Measurements from ENCODE around the gene STARD8.
"Not testable (repeated sequence)": the region's sequence is repeated elsewhere in the genome, so short reads cannot be mapped to it uniquely, and the experiment has no call there.

The STARD8 gene

DNA sequence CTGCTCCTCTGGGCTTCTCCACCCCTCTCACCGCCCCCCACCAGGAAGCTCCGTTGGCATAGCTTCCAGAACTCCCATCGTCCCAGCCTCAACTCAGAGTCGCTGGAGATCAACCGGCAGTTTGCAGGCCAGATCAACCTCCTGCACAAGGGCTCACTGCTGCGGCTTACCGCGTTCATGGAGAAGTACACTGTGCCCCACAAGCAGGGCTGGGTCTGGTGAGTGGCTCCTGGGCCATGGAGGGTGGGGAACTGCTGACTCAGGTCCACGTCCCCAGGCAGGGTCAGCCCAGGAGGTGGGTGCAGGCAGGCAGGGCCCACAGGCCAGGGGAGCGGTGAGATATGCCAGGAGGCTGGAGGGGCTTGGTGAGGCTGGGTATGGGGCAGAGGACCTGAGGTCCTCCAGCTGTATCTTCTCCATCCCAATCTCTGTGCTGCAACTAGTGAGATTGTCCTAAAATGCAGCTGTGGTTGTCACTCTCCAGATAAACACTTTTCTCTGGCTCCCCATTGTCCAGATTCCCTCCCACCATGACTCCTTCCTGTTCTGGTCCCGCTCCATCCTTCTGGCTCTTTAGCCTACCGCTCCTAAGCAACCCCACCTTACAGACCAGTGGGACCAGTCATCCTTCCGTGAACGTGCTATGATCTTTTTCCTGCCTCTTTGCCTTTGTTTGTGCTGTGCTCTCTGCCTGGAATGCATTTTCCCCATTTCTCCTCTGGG lies 71.9 kb downstream of the STARD8 start:
- no peak for DNase-seq

DNA sequence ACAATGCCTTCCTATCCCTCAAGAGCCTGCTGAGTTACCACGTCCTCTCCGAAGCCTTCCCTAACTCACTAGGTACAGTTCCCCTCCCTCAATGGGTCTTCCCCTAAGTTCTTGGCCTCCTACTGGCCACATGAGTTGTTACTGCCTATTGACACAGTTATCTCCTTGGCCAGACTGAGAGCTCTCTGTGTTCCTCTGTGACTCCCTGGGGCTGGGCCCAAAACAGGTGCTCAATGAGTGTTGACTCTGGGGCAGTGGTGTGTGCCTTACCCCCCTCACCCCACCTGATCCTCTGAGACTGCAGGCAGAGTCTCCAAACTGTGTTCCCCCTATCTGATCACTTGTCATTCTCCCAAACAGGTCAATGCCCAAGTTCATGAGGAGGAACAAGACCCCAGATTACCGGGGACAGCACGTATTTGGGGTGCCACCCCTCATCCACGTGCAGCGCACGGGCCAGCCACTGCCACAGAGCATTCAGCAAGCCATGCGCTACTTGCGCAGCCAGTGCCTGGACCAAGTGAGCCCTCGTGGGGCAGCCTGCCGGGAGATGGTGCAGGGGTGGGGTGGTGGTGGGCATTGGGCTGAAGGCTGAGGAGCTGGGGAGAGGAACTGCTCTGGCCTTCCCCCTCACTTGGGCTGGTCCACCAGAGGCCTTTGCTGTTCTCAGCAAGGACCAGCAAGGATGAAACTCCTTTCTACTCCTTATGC lies 72.6 kb downstream of the STARD8 start:
- no peak for DNase-seq

DNA sequence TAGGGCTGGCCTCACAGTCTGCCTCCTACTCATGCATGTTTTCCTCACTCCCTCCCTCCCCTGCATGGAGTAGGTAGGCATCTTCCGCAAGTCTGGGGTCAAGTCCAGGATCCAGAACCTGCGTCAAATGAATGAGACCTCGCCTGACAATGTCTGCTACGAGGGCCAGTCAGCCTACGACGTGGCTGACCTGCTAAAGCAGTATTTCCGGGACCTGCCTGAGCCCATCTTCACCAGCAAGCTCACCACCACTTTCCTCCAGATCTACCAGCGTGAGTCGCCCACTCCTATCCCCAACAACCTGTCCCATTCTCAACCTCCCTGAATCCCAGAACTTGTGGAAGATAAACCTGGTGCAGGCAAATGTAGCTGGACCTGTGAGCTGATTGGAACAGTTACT lies 73.4 kb downstream of the STARD8 start:
- no peak for DNase-seq

DNA sequence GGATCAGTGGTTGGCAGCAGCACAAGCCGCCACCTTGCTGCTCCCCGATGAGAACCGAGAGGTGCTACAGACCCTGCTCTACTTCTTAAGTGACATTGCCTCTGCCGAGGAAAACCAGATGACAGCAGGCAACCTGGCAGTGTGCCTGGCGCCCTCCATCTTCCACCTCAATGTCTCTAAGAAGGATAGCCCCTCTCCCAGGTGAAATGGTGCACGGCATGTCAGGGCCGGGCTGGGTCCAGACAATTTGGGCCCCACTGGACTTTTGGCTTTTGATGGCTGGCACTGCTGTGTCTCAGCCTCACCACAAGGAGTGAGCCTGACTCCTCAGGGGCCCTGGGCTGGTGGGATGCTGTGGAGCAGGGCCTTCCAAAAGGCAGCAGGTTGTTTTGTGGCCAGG lies 74.1 kb downstream of the STARD8 start:
- DNase-seq = no peak

DNA sequence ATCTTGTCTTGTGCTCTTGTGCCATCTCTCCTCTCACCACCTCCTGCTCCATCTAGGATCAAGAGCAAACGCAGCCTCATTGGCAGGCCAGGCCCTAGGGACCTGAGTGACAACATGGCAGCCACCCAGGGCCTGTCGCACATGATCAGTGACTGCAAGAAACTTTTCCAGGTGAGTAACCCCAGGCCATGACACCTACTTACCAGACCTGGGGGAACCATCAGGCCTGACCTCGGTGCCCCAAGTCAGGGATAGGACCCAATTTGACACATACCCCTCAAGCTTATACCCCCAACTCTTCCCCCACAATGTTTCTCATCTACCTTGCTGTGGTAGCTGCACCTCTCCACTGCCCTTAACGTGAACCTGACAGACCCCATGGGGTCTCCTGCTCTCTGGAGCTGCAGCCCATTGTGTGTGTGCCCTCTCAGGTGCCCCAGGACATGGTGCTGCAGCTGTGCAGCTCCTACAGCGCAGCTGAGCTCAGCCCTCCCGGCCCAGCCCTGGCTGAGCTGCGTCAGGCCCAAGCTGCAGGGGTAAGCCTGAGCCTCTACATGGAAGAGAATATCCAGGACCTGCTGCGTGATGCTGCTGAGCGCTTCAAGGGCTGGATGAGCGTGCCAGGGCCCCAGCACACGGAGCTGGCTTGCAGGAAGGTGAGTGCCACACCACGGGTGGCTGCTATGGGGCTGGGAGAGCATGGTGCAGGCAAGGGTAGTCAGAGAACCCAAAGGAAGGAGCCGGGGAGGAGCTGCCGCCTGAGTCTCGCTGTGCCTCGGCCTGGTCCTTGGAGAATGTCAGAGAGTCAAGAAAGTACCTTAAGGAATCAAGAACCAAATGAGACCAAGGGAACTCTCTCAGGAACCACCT lies 74.8 kb downstream of the STARD8 start:
- DNase-seq = no peak

DNA sequence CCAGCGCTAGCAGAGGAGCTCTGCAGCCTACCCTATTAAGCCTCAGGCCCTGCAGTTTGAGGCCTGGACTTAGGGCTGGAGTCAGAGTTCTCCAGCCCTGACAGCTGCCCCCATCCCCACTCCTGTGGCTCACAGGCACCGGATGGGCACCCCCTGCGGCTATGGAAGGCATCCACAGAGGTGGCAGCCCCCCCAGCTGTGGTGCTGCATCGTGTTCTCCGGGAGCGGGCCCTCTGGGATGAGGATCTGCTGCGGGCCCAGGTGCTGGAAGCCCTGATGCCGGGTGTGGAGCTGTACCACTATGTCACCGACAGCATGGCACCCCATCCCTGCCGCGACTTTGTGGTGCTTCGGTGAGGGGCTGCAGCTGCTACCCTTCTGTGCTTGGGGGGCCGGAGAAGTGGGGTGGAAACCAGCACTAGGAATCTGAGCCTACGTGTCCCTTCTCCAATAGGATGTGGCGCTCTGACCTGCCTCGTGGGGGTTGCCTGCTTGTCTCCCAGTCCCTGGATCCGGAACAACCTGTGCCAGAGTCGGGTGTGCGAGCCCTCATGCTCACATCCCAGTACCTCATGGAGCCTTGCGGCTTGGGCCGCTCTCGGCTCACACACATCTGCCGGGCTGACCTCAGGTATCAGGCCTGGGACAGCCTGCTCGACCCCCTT lies 76.2 kb downstream of the STARD8 start:
- no peak for DNase-seq

DNA sequence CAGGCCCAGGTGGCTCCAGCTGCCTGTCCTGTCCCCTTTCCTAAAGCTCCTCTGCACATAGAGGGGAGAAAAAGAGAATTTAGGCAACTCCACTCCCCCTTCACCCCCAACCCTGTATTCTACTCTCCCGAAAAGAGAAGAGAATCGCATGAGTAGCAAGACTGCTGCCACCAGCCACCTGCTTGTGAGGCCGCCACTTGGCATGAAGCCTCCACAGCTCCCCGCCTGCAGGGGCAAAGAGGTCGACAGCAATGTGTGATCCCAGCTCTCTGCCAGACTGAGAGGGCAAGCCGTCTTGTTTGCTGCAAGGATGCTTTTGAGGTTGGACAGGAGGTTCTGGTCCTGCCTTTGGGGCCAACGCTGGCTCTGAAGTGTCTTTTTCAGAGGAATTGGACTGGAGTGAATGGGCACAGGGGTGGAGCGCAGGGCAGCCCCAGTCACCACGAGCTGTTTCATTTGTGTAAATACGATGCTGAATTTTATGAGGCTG lies 77.1 kb downstream of the STARD8 start:
- no peak for DNase-seq

DNA sequence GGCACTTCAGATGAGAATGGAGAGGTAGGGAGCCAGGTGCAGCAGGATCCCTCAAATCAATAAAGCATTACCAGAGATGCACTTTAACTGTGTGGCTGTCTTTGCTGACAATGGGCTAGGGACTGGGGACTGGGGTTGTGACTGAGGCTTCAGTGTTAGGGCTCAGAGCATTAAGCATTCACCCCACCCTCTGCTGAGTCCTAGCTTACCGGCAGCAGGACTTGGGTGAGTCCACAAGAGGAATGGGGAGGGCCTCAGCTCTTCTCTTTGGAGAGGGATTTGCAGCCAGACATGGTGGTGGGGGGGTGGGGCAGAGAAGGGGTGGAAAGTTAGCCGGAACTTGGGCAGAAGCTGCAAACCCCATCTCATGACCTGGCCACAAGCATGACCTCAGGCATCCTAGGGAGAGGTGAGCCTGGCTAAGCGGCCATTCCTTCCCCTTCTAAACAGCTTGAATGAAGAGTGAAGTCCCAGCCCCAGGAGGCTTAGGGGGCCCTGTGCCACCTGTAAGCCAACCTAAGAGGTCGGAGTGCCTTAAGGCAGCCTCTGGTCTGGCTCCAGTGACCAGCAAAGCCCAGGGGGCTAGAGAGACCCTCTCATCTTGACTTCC lies 78.4 kb downstream of the STARD8 start:
- no peak for DNase-seq

DNA sequence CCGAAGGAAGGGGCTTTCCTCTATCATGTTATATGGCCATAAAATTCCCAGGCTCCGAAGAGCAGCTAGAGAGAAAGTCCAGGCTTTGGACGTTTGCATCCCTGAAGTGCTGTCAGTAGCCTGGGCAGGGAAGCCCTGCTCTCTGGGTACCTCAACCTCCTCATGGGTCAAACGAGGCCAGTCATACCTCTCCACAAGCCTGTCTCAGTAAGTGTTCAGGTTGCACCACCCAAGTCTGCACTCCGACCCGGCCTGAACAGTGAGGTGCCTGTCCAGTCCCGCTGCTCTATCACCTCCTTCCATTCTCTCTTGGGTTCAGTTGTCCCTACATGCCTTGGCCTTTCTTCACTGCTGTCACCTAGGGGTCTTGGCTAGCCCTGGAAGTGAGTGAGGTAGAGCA lies 78.9 kb downstream of the STARD8 start:
- DNase-seq = no peak

DNA sequence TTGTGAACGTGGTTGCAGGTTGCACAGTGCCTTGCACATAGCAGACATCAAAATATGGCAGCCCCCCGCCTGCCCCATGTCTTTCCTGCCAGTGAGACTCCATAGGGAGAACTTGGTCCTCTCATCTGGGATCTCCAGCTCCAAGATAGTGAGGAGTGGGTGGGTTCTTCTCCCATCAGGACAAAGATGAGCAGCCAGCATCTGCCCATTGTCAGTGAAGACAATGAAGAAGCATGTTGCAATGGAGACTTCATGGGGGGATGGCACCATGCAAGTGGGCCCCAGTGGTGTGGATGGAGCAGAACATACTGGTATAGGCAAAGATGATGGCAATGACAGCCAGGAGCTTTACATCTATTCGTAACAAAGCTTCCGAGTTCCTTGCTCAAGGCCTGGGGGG lies 80.2 kb downstream of the STARD8 start:
- DNase-seq = no peak

DNA sequence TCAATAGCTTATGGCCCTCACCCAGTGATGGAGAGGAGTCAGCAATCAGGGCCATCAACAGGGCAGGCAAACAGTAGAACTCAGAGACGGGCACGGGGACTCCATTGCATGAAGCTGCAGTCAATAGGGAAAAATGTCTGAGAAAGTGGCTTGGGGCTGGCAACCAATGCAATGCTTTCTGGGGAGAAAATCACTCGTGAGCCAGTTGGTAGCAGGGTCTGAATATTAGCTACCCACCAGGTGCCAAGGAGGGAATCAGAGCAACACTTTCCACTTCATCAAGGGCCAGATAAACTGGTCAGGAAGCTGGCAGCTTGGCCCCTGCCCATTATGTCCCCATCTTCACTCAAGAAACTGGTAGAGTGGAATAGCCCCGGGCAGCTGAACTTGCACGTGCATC lies 80.7 kb downstream of the STARD8 start:
- DNase-seq = no peak

DNA sequence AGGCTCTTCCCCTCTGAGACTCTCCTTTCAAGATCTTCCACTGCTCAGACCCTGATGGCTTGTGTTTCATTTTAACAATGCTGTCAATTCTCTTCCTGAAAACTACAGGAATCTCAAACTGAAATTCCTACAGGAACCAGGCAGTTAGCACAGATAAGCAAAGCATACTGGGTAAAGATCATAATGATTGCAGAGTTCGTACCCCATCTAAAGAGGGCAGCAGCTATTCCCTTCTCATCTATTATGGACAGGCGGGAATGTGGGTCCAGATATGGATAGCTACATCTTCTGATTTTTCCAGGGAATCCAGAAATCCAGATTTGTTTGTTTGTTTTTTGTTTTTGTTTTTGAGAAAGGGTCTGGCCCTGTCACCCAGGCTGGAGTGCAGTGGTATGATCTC lies 83.8 kb downstream of the STARD8 start:
- DNase-seq = no peak

DNA sequence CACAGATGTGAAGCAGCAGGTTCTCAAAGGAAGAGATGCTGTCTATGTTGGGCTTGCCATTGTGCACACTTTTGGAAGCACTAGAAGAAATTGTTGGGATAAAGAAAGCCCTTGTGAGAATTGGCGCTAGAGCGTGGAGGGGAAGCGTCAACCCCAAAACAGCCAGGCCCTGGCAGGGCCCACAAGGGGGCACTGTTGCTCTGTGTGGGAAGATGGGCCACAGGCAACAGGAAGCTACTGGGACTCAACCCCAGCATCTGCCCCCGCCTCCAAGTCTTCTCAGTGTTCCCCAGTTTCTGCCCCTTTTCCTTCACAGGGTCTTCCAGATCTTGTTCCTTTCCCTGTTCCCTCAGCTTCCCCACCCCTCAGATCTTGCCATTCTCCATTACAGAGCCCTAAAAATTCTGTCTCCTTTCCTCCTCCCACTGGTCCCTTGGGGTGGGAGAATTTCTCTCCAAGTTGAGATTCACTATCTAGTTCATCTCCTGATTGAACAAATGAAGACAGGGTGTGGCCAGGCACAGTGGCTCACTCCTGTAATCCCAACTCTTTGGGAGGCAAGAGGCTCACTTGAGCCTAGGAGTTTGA lies 85.5 kb downstream of the STARD8 start:
- peak; percentile 47 for DNase-seq

DNA sequence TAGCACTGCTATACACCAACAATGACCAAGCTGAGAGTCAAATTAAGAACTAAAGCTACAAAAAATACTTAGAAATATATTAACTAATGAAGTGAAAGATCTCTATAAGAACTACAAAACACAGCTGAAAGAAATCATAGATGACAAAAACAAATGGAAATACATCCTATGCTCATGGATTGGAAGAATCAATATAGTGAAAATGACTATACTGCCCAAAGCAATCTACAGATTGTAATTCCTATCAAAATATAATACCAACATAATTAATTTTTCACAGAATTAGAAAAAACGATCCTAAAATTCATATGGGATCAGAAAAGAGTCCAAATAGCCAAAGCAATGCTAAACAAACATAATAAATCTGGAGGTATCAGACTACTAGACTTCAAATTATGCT lies 87.8 kb downstream of the STARD8 start:
- DNase-seq = no peak

DNA sequence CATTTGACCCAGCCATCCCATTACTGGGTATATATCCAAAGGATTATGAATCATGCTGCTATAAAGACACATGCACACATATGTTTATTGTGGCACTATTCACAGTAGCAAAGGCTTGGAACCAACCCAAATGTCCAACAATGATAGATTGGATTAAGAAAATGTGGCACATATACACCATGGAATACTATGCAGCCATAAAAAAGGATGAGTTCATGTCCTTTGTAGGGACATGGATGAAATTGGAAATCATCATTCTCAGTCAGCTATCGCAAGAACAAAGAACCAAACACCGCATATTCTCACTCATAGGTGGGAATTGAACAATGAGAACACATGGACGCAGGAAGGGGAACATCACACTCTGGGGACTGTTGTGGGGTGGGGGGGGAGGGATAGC lies 94.4 kb downstream of the STARD8 start:
- DNase-seq = not testable (repeated sequence)

DNA sequence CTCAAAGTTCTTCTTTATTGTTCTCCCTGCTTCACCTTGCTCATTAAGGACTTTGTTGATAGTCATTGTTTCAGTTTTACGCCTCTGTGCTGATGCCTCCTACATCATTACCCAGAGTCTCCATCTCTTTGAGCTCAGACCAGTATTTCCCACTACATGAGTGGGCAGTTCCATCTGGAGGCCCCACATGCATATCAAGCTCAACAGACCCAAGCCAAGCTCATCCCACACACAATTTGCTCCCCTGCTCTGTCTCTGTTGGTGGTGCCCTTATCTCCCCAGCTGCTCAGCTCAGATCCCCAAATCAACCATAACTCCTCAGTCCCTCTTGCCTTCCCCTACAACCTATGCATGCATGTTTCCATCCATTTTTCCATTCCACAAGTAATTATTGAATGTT lies 96.3 kb downstream of the STARD8 start:
- DNase-seq = no peak

DNA sequence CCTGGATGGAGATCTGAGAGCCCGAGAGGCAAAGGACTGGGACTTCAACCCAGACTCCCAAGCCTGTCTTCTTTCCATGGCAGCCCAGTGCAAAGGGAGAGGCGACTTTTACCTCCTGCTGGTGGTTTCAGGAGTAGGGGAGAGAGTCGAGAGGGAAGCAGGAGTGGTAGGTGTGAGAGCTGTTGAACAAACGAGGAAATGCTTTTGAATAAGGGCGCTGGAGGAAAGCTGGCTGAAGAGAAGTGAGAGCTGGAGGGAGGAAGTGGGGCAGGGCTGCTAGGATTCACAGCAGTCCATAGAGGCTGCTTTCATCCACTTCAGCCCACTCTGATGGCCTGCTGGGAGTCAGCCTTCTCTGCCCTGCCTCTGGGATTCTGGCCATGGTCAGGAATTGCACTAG lies 99.5 kb downstream of the STARD8 start:
- no peak for DNase-seq

DNA sequence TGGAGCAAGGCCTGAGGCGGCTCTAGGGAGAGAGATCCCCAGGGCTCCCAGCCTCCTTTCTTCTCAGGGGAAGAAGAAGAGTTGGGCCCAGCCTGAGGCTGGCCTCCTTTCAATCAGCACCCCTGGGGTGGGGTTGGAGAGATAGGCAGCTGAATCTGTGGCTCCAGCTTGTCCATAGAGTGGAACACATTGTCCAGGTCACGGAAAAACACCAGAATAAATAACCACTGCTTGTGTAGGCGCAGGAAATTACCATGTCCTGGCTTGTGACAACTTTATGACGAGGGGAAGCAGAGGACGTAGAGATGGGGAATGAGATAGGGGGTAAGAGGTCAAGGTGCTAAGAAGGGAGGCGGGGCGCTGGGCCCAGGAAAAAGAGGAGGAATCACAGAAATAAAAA lies 100.6 kb downstream of the STARD8 start:
- no peak for DNase-seq

DNA sequence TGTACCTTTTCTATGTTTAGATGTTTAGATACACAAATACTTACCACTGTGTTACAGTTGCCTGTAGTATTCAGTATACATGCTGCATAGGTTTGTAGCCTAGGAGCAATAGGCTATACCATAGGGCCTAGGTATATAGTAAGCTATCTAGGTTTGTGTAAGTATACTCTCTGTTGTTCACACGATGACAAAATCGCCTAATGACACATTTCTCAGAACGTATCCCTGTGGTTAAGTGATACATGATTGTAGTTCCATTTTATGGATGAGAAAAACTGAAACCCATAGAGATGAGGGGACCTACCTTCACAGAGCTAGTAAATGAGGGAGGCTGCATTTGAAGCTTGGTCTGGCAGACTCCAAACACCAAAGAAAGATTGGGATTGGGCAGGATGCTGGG lies 102.0 kb downstream of the STARD8 start:
- no peak for DNase-seq

DNA sequence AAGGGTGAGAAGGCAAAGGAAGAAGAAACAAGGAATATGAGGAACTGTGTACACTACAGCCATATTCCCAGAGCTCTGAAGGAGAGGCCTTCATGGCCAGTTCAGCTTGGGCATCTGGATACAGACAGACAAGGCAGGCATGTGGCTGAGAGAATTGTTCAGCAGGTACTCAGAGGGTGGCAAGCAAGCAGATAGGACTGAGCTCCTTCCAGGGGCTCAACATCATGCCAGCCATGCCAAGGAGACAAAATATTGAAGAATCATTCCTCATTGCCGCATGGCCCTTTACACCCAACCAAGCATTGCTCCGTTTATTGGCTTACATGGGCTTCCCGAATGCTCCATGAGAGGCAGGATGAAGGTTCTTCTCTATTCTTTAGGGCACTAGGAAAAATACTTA lies 102.8 kb downstream of the STARD8 start:
- no peak for DNase-seq

DNA sequence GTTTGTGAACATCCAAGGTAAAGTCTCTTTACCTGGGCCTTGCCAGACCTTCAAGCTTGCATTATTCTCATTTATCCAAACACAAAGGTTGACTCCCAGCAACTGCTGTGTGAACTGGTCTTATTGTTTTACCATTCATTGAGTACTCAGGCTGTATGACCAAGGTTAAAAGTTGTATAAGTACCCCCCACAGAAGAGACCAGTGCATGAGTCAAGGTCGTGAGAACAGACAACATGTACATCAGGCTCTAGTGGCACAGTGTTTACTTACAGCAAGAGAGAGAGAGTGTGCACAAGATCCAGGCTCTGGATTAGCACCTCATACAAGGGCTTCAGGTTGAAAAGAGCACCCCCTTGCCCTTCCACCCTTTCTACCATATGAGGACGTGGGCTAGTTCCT lies 103.9 kb downstream of the STARD8 start:
- no peak for DNase-seq

DNA sequence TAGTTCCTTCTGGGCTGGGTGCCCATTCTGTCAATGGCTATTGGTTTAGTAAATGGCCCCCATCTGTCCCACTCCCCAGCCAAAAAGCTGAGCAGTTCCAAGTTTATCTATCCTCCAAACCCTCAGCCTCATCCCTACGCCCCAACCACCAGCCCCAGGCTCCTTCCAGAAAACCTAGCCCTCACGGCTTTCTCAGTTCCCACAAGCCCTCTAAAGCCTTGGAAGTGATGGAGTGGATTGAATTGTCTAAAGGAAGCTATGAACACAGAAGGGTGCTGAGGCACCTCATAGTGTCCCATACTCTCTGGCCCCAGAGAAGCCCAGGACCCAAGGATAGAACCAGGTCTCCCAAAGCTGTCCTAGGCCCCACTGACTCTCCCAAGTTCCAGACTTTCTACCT lies 105.8 kb downstream of the STARD8 start:
- DNase-seq = no peak

Data from central memory CD4-positive, alpha-beta T cell (primary cell).